ENCODE data around the gene FOXF1. TPM values are rescaled to one million over a fixed set of nuclear protein-coding genes. Genes with fewer than 3 reads are reported as not detected.

FOXF1 gene
- total RNA-seq, 1 experiment from 2014 or later: not detected

DNA sequence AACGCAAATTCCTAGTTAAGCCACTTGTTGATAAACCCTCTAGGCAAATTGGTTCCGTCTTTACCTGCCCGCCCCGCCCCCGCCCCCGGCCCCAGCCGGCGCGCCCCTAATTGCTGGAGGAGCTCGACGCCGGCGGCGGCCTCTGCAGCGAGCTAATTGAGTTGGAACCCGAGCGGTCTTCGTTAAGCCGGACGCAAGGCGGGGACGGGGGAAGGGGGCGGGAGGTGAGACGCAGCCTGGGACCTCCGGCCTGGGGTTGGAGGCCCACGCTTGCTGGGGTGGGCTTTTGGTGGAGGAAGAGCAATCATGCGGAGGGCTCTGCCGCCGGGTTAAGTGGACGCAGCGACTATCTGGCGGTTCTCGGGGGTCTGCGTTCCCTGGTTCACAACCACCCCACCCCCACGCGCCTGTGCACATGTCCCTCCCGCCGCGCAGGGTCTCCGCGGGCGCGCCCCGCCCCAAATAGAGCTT lies 12.7 kb upstream of the FOXF1 start:
- no peak for DNase-seq
- intact Hi-C loops (cut with micrococcal nuclease; ENCODE audit: unreplicated experiment): no loop called here
- no peak overlapping the region for H3K4me3 Mint-ChIP-seq (ENCODE audit: low read depth, unreplicated experiment)
- peaks cover 99% of the 10 kb centered on the region for H3K27me3 Mint-ChIP-seq (ENCODE audit: unreplicated experiment)
- H3K9me3 Mint-ChIP-seq (ENCODE audit: low read depth, unreplicated experiment): no peaks in the 10 kb centered on the region
- BruUV-seq (replicated peaks): no TSS peak
- TF ChIP-seq, protein P1, sequence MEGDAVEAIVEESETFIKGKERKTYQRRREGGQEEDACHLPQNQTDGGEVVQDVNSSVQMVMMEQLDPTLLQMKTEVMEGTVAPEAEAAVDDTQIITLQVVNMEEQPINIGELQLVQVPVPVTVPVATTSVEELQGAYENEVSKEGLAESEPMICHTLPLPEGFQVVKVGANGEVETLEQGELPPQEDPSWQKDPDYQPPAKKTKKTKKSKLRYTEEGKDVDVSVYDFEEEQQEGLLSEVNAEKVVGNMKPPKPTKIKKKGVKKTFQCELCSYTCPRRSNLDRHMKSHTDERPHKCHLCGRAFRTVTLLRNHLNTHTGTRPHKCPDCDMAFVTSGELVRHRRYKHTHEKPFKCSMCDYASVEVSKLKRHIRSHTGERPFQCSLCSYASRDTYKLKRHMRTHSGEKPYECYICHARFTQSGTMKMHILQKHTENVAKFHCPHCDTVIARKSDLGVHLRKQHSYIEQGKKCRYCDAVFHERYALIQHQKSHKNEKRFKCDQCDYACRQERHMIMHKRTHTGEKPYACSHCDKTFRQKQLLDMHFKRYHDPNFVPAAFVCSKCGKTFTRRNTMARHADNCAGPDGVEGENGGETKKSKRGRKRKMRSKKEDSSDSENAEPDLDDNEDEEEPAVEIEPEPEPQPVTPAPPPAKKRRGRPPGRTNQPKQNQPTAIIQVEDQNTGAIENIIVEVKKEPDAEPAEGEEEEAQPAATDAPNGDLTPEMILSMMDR (IDR thresholded peaks at IDR 0.05; ENCODE audit: unreplicated experiment): no peak
- CTCF ChIA-PET: interaction anchor here (0.6 kb wide), 1 partner anchor 1551 kb away, joined by 8 read pairs; no protein-coding TSS in a partner anchor
- H3K4me1 Mint-ChIP-seq (ENCODE audit: low read depth, unreplicated experiment): peaks cover 8% of the 10 kb centered on the region
- H3K36me3 Mint-ChIP-seq (ENCODE audit: insufficient read depth, unreplicated experiment): peaks cover 3% of the 10 kb centered on the region
- no peak overlapping the region for H3K27ac Mint-ChIP-seq (ENCODE audit: unreplicated experiment)

DNA sequence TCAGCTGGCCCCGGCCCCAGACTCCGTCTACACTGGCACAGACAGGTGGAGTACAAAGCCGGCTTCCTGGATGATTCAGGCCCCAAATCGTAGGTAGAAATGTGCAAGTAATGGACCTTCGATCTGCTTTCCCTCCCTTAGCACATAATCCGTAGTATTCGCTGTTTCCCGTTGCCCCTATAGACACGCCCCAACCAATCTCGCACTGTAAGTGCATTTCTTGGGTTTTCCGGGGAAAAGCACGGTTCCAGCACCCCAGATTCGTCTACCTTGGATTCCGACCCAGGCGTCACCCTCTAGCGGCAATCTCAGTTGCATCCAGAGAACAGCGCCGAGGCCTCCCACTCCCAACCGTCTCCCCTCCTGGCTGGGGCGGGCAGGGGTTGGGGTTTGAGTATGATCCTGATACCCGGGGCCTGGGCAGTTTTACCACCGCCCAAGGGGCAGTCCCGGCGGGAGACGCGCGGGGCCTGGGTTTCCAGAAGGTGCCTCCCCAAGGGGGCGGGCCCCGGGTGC lies 12.1 kb upstream of the FOXF1 start:
- TF ChIP-seq, protein P1 (IDR thresholded peaks at IDR 0.05; ENCODE audit: unreplicated experiment): no peak
- H3K36me3 Mint-ChIP-seq (ENCODE audit: insufficient read depth, unreplicated experiment): peaks cover 3% of the 10 kb centered on the region
- intact Hi-C loops (cut with micrococcal nuclease; ENCODE audit: unreplicated experiment): no loop called here
- H3K9me3 Mint-ChIP-seq (ENCODE audit: low read depth, unreplicated experiment): no peaks in the 10 kb centered on the region
- H3K4me3 Mint-ChIP-seq (ENCODE audit: low read depth, unreplicated experiment): no peak overlapping the region
- H3K4me1 Mint-ChIP-seq (ENCODE audit: low read depth, unreplicated experiment): peaks cover 8% of the 10 kb centered on the region
- CTCF ChIA-PET: interaction anchor here (0.6 kb wide), 1 partner anchor 1550 kb away, joined by 8 read pairs; no protein-coding TSS in a partner anchor
- DNase-seq: no peak
- H3K27ac Mint-ChIP-seq (ENCODE audit: unreplicated experiment): no peak overlapping the region
- H3K27me3 Mint-ChIP-seq (ENCODE audit: unreplicated experiment): peaks cover 99% of the 10 kb centered on the region
- BruUV-seq (replicated peaks): no TSS peak

DNA sequence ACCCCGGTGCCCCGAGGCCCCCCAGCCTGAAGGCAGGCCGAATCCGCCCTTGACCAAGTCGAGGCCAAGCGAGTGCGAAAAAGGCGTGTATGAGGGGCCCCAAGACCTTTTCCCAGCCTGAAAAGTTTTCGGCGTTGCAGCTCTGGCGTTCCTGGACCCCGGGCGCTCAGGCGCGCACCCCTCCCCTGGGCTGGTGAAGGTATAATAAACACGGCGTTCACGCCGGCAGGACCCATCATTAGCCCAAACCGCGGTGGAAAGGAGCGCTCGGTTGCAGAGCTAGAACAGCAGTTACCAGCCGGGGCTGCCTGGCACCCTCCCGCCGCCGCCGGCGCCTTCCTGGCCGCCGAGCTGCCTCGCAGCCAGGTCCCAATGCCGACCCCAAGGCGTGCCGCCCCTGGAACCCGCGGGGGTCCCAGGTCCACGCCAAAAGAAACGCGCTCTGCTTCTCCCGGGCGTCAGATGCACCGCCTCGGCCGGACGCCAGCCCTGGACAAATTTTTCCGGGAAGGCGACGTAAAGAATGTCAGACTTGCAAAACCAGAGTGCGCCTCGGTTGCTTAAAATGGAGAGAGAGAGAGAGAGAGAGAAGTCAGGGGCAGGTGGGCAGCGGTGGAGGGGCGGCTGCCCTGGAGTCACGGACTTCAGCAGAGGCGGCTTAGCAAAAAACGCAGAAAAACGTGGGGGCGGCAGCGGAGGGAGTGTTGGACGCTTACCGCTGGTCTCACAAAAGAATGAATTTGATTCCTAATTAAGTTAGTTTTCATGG lies 11.5 kb upstream of the FOXF1 start:
- Mint-ChIP-seq H3K4me3 (ENCODE audit: low read depth, unreplicated experiment) (no peak overlapping the region), H3K27me3 (ENCODE audit: unreplicated experiment) (peaks cover 99% of the 10 kb centered on the region), H3K36me3 (ENCODE audit: insufficient read depth, unreplicated experiment) (peaks cover 3% of the 10 kb centered on the region), H3K4me1 (ENCODE audit: low read depth, unreplicated experiment) (peaks cover 8% of the 10 kb centered on the region), H3K27ac (ENCODE audit: unreplicated experiment) (no peak overlapping the region), H3K9me3 (ENCODE audit: low read depth, unreplicated experiment) (no peaks in the 10 kb centered on the region)
- no TSS peak for BruUV-seq (replicated peaks)
- intact Hi-C loops (cut with micrococcal nuclease; ENCODE audit: unreplicated experiment): no loop called here
- CTCF ChIA-PET: no interaction called here
- no peak for DNase-seq
- TF ChIP-seq, protein P1 (IDR thresholded peaks at IDR 0.05; ENCODE audit: unreplicated experiment): no peak

DNA sequence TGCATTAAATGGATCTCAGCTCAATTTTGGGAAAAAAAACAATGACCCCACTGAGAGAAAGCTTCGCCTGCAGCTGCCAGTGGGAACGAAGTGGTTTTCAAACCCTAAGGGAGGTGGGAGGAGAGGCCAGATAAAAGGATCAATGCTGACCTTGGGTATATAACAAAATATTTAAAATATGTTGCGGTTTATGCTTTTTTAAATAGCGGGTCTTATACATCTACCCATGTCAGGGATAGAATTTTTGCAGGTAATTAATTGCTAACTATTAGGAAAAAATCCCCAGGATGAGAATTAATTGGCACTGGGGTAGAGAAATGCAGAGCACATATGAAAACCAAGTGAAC lies 10.9 kb upstream of the FOXF1 start:
- H3K4me1 Mint-ChIP-seq (ENCODE audit: low read depth, unreplicated experiment): peaks cover 8% of the 10 kb centered on the region
- intact Hi-C loops (cut with micrococcal nuclease; ENCODE audit: unreplicated experiment): no loop called here
- peaks cover 99% of the 10 kb centered on the region for H3K27me3 Mint-ChIP-seq (ENCODE audit: unreplicated experiment)
- no TSS peak for BruUV-seq (replicated peaks)
- H3K9me3 Mint-ChIP-seq (ENCODE audit: low read depth, unreplicated experiment): no peaks in the 10 kb centered on the region
- CTCF ChIA-PET: no interaction called here
- no peak overlapping the region for H3K27ac Mint-ChIP-seq (ENCODE audit: unreplicated experiment)
- DNase-seq: no peak
- H3K36me3 Mint-ChIP-seq (ENCODE audit: insufficient read depth, unreplicated experiment): peaks cover 3% of the 10 kb centered on the region
- TF ChIP-seq, protein P1 (IDR thresholded peaks at IDR 0.05; ENCODE audit: unreplicated experiment): no peak
- no peak overlapping the region for H3K4me3 Mint-ChIP-seq (ENCODE audit: low read depth, unreplicated experiment)
